Endothelial cell of umbilical vein (primary cell): Measurements from ENCODE around the gene FZD7. TPM values are rescaled to one million over a fixed set of nuclear protein-coding genes. Genes with fewer than 3 reads are reported as not detected.

ENCODE experiments used
- BruUV-seq: library from RNA; stranded (reverse); fragments of 400-500 nt; replicated peaks from 2 replicates; lab custom pipeline; 2021; lab: Mats Ljungman, UMichigan
- CTCF ChIA-PET: fragments of 300-600, 350-600 bp; sonication (Branson Sonifier 250); formaldehyde crosslinking; loops from one replicate; lab custom pipeline; 2021; ENCODE audit warnings: antibody characterized with exemption, inconsistent platforms; lab: Charles Lee
- POLR2A ChIA-PET: fragments of 300-600, 350-600 bp; sonication (Branson Sonifier 250); formaldehyde crosslinking; loops from one replicate; lab custom pipeline; 2021; ENCODE audit warnings: antibody characterized with exemption, inconsistent platforms; lab: Charles Lee
- DNase-seq: peaks from one replicate; pipeline ENCODE4 v3.0.0-alpha.2; 2011; ENCODE audit warnings: low read depth, low spot score
- FAIRE-seq: peaks from 2 replicates; lab custom pipeline; 2011; peaks lifted over from hg19 to GRCh38; lab: Jason Lieb, UNC
- H2AFZ ChIP-seq: 2 replicates; pipeline ENCODE4 v1.6.0; 2012; ENCODE audit warnings: low read depth, low read length, control low read depth, inconsistent platforms
- H3K27ac ChIP-seq: 2 replicates; pipeline ENCODE4 v1.5.1; 2011; ENCODE audit warnings: low read depth, mild to moderate bottlenecking, control low read depth, low read length, moderate library complexity; ENCODE audit not compliant: insufficient read depth
- H3K27me3 ChIP-seq, 2 experiments: 2 replicates each; pipeline versions ENCODE4 v1.6.0 to v1.6.1; 2011; ENCODE audit warnings: low read length in 2 of 2, mixed read lengths in 1 of 2; ENCODE audit not compliant: control insufficient read depth in 2 of 2, insufficient read depth in 2 of 2
- H3K36me3 ChIP-seq, 2 experiments: 2 replicates in 1 of 2; 3 replicates in 1 of 2; pipeline ENCODE4 v1.5.1; 2011; ENCODE audit warnings: low read length in 2 of 2, mild to moderate bottlenecking in 1 of 2, moderate library complexity in 1 of 2; ENCODE audit not compliant: control insufficient read depth in 2 of 2, insufficient read depth in 2 of 2; ENCODE audit errors: extremely low read depth in 1 of 2
- H3K4me1 ChIP-seq: 3 replicates; pipeline ENCODE4 v1.5.1; 2011; ENCODE audit warnings: mild to moderate bottlenecking, low read length; ENCODE audit not compliant: control insufficient read depth, insufficient read depth; ENCODE audit errors: extremely low read depth
- H3K4me2 ChIP-seq: 2 replicates; pipeline ENCODE4 v1.6.1; 2011; ENCODE audit warnings: low read length, control low read depth, mixed read lengths; ENCODE audit not compliant: insufficient read depth
- H3K4me3 ChIP-seq, 3 experiments: fragments of 200-600 bp in 1 of 3; sonication (generic), shearing (Covaris generic) in 1 of 3; replicated peaks in 1 of 3; 2 replicates each; pipeline ENCODE4 v1.5.1; 2011 to 2016; ENCODE audit warnings: control low read depth in 3 of 3, low read length in 3 of 3, mild to moderate bottlenecking in 2 of 3, inconsistent platforms in 1 of 3, low read depth in 1 of 3, moderate library complexity in 1 of 3; ENCODE audit not compliant: insufficient read depth in 1 of 3
- H3K79me2 ChIP-seq: 2 replicates; pipeline ENCODE4 v1.6.0; 2012; ENCODE audit warnings: low read length, inconsistent platforms; ENCODE audit not compliant: control insufficient read depth, insufficient read depth
- H3K9ac ChIP-seq: replicated peaks from 2 replicates; pipeline ENCODE3; 2011; ENCODE audit warnings: low read length, control low read depth; ENCODE audit not compliant: insufficient read depth; ENCODE audit errors: extremely low read depth
- H3K9me1 ChIP-seq: replicated peaks from 3 replicates; pipeline ENCODE4 v1.6.0; 2011; ENCODE audit warnings: mild to moderate bottlenecking, low read length; ENCODE audit not compliant: control insufficient read depth, insufficient read depth; ENCODE audit errors: extremely low read depth
- H3K9me3 ChIP-seq: replicated peaks from 2 replicates; pipeline ENCODE4 v1.5.1; 2012; ENCODE audit warnings: low read length, inconsistent platforms; ENCODE audit not compliant: control insufficient read depth, insufficient read depth
- H4K20me1 ChIP-seq: replicated peaks from 2 replicates; pipeline ENCODE3; 2011; ENCODE audit warnings: mild to moderate bottlenecking, low read length; ENCODE audit not compliant: control insufficient read depth, insufficient read depth; ENCODE audit errors: extremely low read depth
- CTCF ChIP-seq, 2 donors: IDR thresholded peaks; 1 replicate in 1 of 2; 2 replicates in 1 of 2; pipeline ENCODE4 v1.5.1; 2011; ENCODE audit warnings: low read length in 2 of 2, mild to moderate bottlenecking in 2 of 2, moderate library complexity in 2 of 2, control low read depth in 1 of 2, inconsistent platforms in 1 of 2, low read depth in 1 of 2; ENCODE audit not compliant: insufficient read depth in 1 of 2; ENCODE audit errors: extremely low read depth in 1 of 2
- EZH2 ChIP-seq: IDR thresholded peaks from 2 replicates; pipeline ENCODE4 v1.6.1; 2012; ENCODE audit warnings: borderline replicate concordance, low read depth, mild to moderate bottlenecking, moderate library complexity, low read length, inconsistent platforms; ENCODE audit not compliant: severe bottlenecking
- FOS ChIP-seq: IDR thresholded peaks from 2 replicates; pipeline ENCODE4 v1.6.1; 2011; ENCODE audit warnings: mild to moderate bottlenecking, low read length, moderate library complexity, borderline replicate concordance; ENCODE audit not compliant: insufficient read depth
- GATA2 ChIP-seq: IDR thresholded peaks from 2 replicates; pipeline ENCODE4 v1.7.0; 2011; ENCODE audit warnings: low read depth, mild to moderate bottlenecking, moderate library complexity, mixed read lengths, low read length; ENCODE audit not compliant: insufficient read length, insufficient read depth
- JUN ChIP-seq: IDR thresholded peaks from 2 replicates; pipeline ENCODE4 v1.6.1; 2011; ENCODE audit warnings: borderline replicate concordance, low read depth; ENCODE audit not compliant: insufficient read length, insufficient read depth
- MAX ChIP-seq: IDR thresholded peaks from 2 replicates; pipeline ENCODE4 v1.6.1; 2011; ENCODE audit not compliant: insufficient read depth, insufficient read length
- MYC ChIP-seq: IDR thresholded peaks from one replicate; pipeline ENCODE4 v1.6.1; 2011; ENCODE audit warnings: mild to moderate bottlenecking, low read depth, low read length
- POLR2A ChIP-seq: IDR thresholded peaks from 2 replicates; pipeline ENCODE4 v1.6.1; 2012; ENCODE audit warnings: low read depth, mild to moderate bottlenecking, control low read depth, low read length
- POLR2AphosphoS5 ChIP-seq: IDR thresholded peaks from 2 replicates; pipeline ENCODE4 v1.6.1; 2012; ENCODE audit warnings: low read depth, mild to moderate bottlenecking, control low read depth, low read length, moderate library complexity; ENCODE audit not compliant: insufficient read depth
- dilution Hi-C: fragments of 300-500 bp; cut with MboI; formaldehyde crosslinking; loops from one replicate; pipeline ENCODE4 v1.15.0; 2019; ENCODE audit warnings: low sequenced_read_pairs; ENCODE audit not compliant: extremely low pct_ligation_motif_present
- intact Hi-C: fragments of 100-400 bp; cut with micrococcal nuclease; formaldehyde crosslinking; loops from one replicate; pipeline ENCODE4 v1.10.0; 2022
- polyA plus RNA-seq, 4 experiments: library from polyadenylated mRNA; depleted of rRNA in 3 of 4; stranded (reverse) in 3 of 4; unstranded in 1 of 4; fragments of >200 nt; gene quantifications; 2 replicates each; pipeline versions ENCODE4 v1.2.1 to v1.2.3, GENCODE V29; 2011 to 2012; ENCODE audit warnings: missing spikeins in 1 of 4
- total RNA-seq: library from RNA; stranded (reverse); gene quantifications from 2 replicates; pipeline ENCODE4 v1.2.3, GENCODE V29; 2021

Gene FZD7
- total and polyA plus RNA-seq, 2 donors (not counting 3 experiments of a cell fraction or from before 2014, with no cell fraction given), result 0.15 to 0.29 TPM

- H3K9me1 ChIP-seq, result no peaks in the 10 kb centered on the region
- H3K9me3 ChIP-seq, result no peaks in the 10 kb centered on the region
- H3K9ac ChIP-seq, result no peak overlapping the region
- no peaks in the 10 kb centered on the region for H4K20me1 ChIP-seq
- H3K27me3 ChIP-seq, result peaks cover 0 to 15% of the 10 kb centered on the region in 2 experiments
- H3K4me3 ChIP-seq, result no peak overlapping the region
- no peaks in the 10 kb centered on the region for H3K4me1 ChIP-seq
- FAIRE-seq, result no peak
- ChIA-PET CTCF (interaction anchor here (1.3 to 1.7 kb wide), 3 partner anchors 9 to 205 kb away, joined by 3 to 6 read pairs (median 4); no protein-coding TSS in a partner anchor), POLR2A (no interaction called here)
- no peak overlapping the region for H2AFZ ChIP-seq
- H3K36me3 ChIP-seq, result no peaks in the 10 kb centered on the region
- H3K27ac ChIP-seq, result no peak overlapping the region
- no peak for DNase-seq
- H3K4me2 ChIP-seq, result no peak overlapping the region
- no TSS peak for BruUV-seq
- TF ChIP-seq EZH2 (no peak), MYC (no peak)
- dilution Hi-C loops (no loop called here), intact Hi-C loops (no loop called here)
- no peaks in the 10 kb centered on the region for H3K79me2 ChIP-seq
Measured at GRCh38 chr2:202065876-202066275, 32.2 kb downstream of the FZD7 start.

DNA sequence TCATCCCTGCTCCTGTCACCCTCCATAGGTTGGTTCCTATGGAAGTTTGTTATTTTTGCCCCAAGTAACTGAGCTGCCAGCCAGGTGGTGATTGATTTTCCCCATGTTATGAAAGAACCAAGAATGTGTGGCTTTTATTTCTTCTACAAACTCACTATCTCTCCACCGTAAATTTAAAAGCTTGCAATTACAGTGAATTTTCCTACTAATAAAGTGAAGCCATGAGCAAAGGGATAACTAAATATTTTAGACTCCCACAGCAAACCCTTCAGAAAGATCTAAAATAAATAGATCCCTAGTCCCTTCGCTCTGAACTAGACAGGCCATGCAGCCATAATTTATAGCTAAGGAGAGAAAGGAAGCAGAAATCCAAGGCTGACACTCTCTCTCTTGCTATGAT is 33.2 kb downstream of the FZD7 start:
- H3K79me2 ChIP-seq, result no peaks in the 10 kb centered on the region
- H3K27me3 ChIP-seq, result peaks cover 0 to 15% of the 10 kb centered on the region in 2 experiments
- no peaks in the 10 kb centered on the region for H4K20me1 ChIP-seq
- H3K27ac ChIP-seq, result no peak overlapping the region
- no peaks in the 10 kb centered on the region for H3K36me3 ChIP-seq
- no peak overlapping the region for H3K4me3 ChIP-seq
- dilution Hi-C loops, result no loop called here
- intact Hi-C loops, result no loop called here
- no peak overlapping the region for H3K9ac ChIP-seq
- no peak for TF ChIP-seq EZH2
- TF ChIP-seq JUN, result no peak
- no peak for TF ChIP-seq CTCF (IDR thresholded peaks at IDR 0.05; ENCODE audit: extremely low read depth in 1 of 2, insufficient read depth in 1 of 2, low read depth in 1 of 2, low read length in 2 of 2)
- TF ChIP-seq MYC, result no peak
- TF ChIP-seq MAX, result no peak
- TF ChIP-seq GATA2, result no peak
- TF ChIP-seq POLR2AphosphoS5, result no peak
- no peak for TF ChIP-seq FOS
- TF ChIP-seq POLR2A, result no peak
- DNase-seq (no peak), FAIRE-seq (no peak)
- BruUV-seq, result no TSS peak
- POLR2A ChIA-PET, result no interaction called here
- CTCF ChIA-PET, result interaction anchor here (1.5 to 1.7 kb wide), 2 partner anchors 10 to 206 kb away, joined by 4 to 6 read pairs; no protein-coding TSS in a partner anchor
- no peak overlapping the region for H3K4me2 ChIP-seq
- H3K4me1 ChIP-seq, result no peaks in the 10 kb centered on the region
- no peak overlapping the region for H2AFZ ChIP-seq
- H3K9me3 ChIP-seq, result no peaks in the 10 kb centered on the region
- H3K9me1 ChIP-seq, result no peaks in the 10 kb centered on the region
